Measurements from ENCODE around the gene LRP8.

The LRP8 gene

GRCh38 chr1:53325326-53326087, 2.4 kb downstream of the LRP8 start:
- peaks cover 3% of the 10 kb centered on the region; the same call in 1 of the 2 replicates for H3K36me3 ChIP-seq (replicated peaks; ENCODE audit: insufficient read depth, low read length)
- peak overlapping the region; percentile 73 for H2AFZ ChIP-seq (ENCODE audit: low read length)
- DNase-seq: peak; percentile 9
- H3K9me3 ChIP-seq (replicated peaks; ENCODE audit: insufficient read depth, low read length): no peaks in the 10 kb centered on the region
- H3K4me1 ChIP-seq (ENCODE audit: low read length): peaks cover 11% of the 10 kb centered on the region
- peaks cover 20% of the 10 kb centered on the region for H3F3A ChIP-seq (ENCODE audit: insufficient read depth, low read length)
- peak overlapping the region; percentile 94 for H3K9ac ChIP-seq (ENCODE audit: low read length)
- no peaks in the 10 kb centered on the region for H3K9me2 ChIP-seq (replicated peaks; ENCODE audit: insufficient read depth, low read length)
- peaks cover 64% of the 10 kb centered on the region for H3K79me2 ChIP-seq (ENCODE audit: low read length)
- TF ChIP-seq EZH2phosphoT487 (IDR thresholded peaks at IDR 0.05; ENCODE audit: low read length) (no peak), EZH2 (optimal IDR thresholded peaks at IDR 0.05; ENCODE audit: low read depth, low read length) (no peak), CTCF (IDR thresholded peaks at IDR 0.05; ENCODE audit: low read length) (no peak)
- peak overlapping the region; percentile 86 for H3K27ac ChIP-seq (ENCODE audit: low read length)
- H3K4me3 ChIP-seq (ENCODE audit: low read length): peak overlapping the region; percentile 95
- H3K27me3 ChIP-seq (replicated peaks; ENCODE audit: insufficient read depth, low read length): no peaks in the 10 kb centered on the region
- peak overlapping the region; percentile 95 for H3K4me2 ChIP-seq (ENCODE audit: low read depth, low read length)
- H4K20me1 ChIP-seq (ENCODE audit: insufficient read depth, low read length): no peaks in the 10 kb centered on the region

GRCh38 chr1:53324728-53325297, 3.1 kb downstream of the LRP8 start:
- Histone ChIP-seq H3K9me2 (replicated peaks; ENCODE audit: insufficient read depth, low read length) (no peaks in the 10 kb centered on the region), H3F3A (ENCODE audit: insufficient read depth, low read length) (peaks cover 20% of the 10 kb centered on the region), H3K4me3 (ENCODE audit: low read length) (peak overlapping the region; percentile 95; the same call in 1 of the 2 replicates), H3K36me3 (replicated peaks; ENCODE audit: insufficient read depth, low read length) (peaks cover 3% of the 10 kb centered on the region; the same call in 1 of the 2 replicates), H3K27ac (ENCODE audit: low read length) (peak overlapping the region; percentile 86; the same call in 1 of the 2 replicates), H3K79me2 (ENCODE audit: low read length) (peaks cover 71% of the 10 kb centered on the region), H3K9ac (ENCODE audit: low read length) (peak overlapping the region; percentile 94; the same call in 1 of the 2 replicates), H3K9me3 (replicated peaks; ENCODE audit: insufficient read depth, low read length) (no peaks in the 10 kb centered on the region), H3K4me2 (ENCODE audit: low read depth, low read length) (peak overlapping the region; percentile 95), H3K4me1 (ENCODE audit: low read length) (peaks cover 11% of the 10 kb centered on the region), H2AFZ (ENCODE audit: low read length) (no peak overlapping the region), H4K20me1 (ENCODE audit: insufficient read depth, low read length) (no peaks in the 10 kb centered on the region), H3K27me3 (replicated peaks; ENCODE audit: insufficient read depth, low read length) (no peaks in the 10 kb centered on the region)
- no peak for TF ChIP-seq CTCF (IDR thresholded peaks at IDR 0.05; ENCODE audit: low read length)
- TF ChIP-seq EZH2phosphoT487 (IDR thresholded peaks at IDR 0.05; ENCODE audit: low read length): no peak
- TF ChIP-seq EZH2 (optimal IDR thresholded peaks at IDR 0.05; ENCODE audit: low read depth, low read length): no peak
- DNase-seq: no peak

GRCh38 chr1:53324321-53324720, 3.5 kb downstream of the LRP8 start:
- no peak for DNase-seq
- peaks cover 3% of the 10 kb centered on the region; the same call in 1 of the 2 replicates for H3K36me3 ChIP-seq (replicated peaks; ENCODE audit: insufficient read depth, low read length)
- no peak overlapping the region for H3K9ac ChIP-seq (ENCODE audit: low read length)
- H3K9me3 ChIP-seq (replicated peaks; ENCODE audit: insufficient read depth, low read length): no peaks in the 10 kb centered on the region
- TF ChIP-seq CTCF (IDR thresholded peaks at IDR 0.05; ENCODE audit: low read length): no peak
- TF ChIP-seq EZH2 (optimal IDR thresholded peaks at IDR 0.05; ENCODE audit: low read depth, low read length): no peak
- TF ChIP-seq EZH2phosphoT487 (IDR thresholded peaks at IDR 0.05; ENCODE audit: low read length): no peak
- no peak overlapping the region for H3K4me2 ChIP-seq (ENCODE audit: low read depth, low read length)
- peaks cover 76% of the 10 kb centered on the region for H3K79me2 ChIP-seq (ENCODE audit: low read length)
- no peaks in the 10 kb centered on the region for H3K9me2 ChIP-seq (replicated peaks; ENCODE audit: insufficient read depth, low read length)
- H3K4me1 ChIP-seq (ENCODE audit: low read length): peaks cover 11% of the 10 kb centered on the region
- H3K27me3 ChIP-seq (replicated peaks; ENCODE audit: insufficient read depth, low read length): no peaks in the 10 kb centered on the region
- peaks cover 20% of the 10 kb centered on the region for H3F3A ChIP-seq (ENCODE audit: insufficient read depth, low read length)
- H3K4me3 ChIP-seq (ENCODE audit: low read length): no peak overlapping the region
- H4K20me1 ChIP-seq (ENCODE audit: insufficient read depth, low read length): no peaks in the 10 kb centered on the region
- no peak overlapping the region for H3K27ac ChIP-seq (ENCODE audit: low read length)
- no peak overlapping the region for H2AFZ ChIP-seq (ENCODE audit: low read length)

Data from MM.1S (cell line).